ENCODE results near the gene RSRC1.

- TF ChIP-seq CTCF (IDR thresholded peaks at IDR 0.05): no peak
- TF ChIP-seq POLR2A (IDR thresholded peaks at IDR 0.05): no peak
Observed at GRCh38 chr3:158483701-158484235, 373.9 kb downstream of the RSRC1 start.

All from esophagus squamous epithelium (tissue), 4 donors.